HepG2 (cell line): Measurements from ENCODE around the gene SLC2A10. TPM values are rescaled to one million over a fixed set of nuclear protein-coding genes. Genes with fewer than 3 reads are reported as not detected.

Source experiments
- BORCS8-MEF2B ChIP-seq: sonication (generic); formaldehyde crosslinking; IDR thresholded peaks from 2 replicates; pipeline ENCODE4 v1.8.0; 2022; ENCODE audit warnings: mild to moderate bottlenecking, missing genetic modification reagents
- CREB1 ChIP-seq, 2 experiments: fragments of 450-650 bp in 1 of 2; IDR thresholded peaks; 2 replicates each; pipeline ENCODE4 v1.6.1; 2016 to 2017; ENCODE audit warnings: control low read depth in 1 of 2, mild to moderate bottlenecking in 1 of 2, missing compliant biosample characterization in 1 of 2, missing genetic modification characterization in 1 of 2
- GATA4 ChIP-seq: sonication (generic); IDR thresholded peaks from 2 replicates; pipeline ENCODE4 v1.6.1; 2016; ENCODE audit warnings: antibody characterized with exemption, low read depth, borderline replicate concordance
- HNRNPK ChIP-seq: fragments of 200-400 bp; formaldehyde crosslinking; IDR thresholded peaks from 2 replicates; pipeline ENCODE4 v1.6.1; 2018; ENCODE audit warnings: low read length, low read depth, moderate library complexity, mild to moderate bottlenecking; ENCODE audit not compliant: poor library complexity, severe bottlenecking
- JUNB ChIP-seq: sonication (generic); formaldehyde crosslinking; IDR thresholded peaks from 2 replicates; pipeline ENCODE4 v1.8.0; 2022; ENCODE audit warnings: missing genetic modification reagents, mild to moderate bottlenecking, borderline replicate concordance
- KMT2A ChIP-seq: sonication (generic); formaldehyde crosslinking; IDR thresholded peaks from 2 replicates; pipeline ENCODE4 v1.4.0; 2020; ENCODE audit warnings: missing genetic modification reagents
- MYNN ChIP-seq: sonication (generic); formaldehyde crosslinking; IDR thresholded peaks from 2 replicates; pipeline ENCODE4 v1.4.0; 2020; ENCODE audit warnings: mild to moderate bottlenecking, low read depth, missing genetic modification reagents
- NFIC ChIP-seq: IDR thresholded peaks from 2 replicates; pipeline ENCODE4 v1.6.1; 2012; ENCODE audit warnings: mild to moderate bottlenecking, low read length, inconsistent platforms
- NRL ChIP-seq: sonication (generic); formaldehyde crosslinking; IDR thresholded peaks from 2 replicates; pipeline ENCODE4 v1.5.0; 2020; ENCODE audit warnings: missing genetic modification reagents, mild to moderate bottlenecking, moderate library complexity, borderline replicate concordance
- PAF1 ChIP-seq: IDR thresholded peaks from 2 replicates; pipeline ENCODE4 v1.6.1; 2016; ENCODE audit warnings: missing genetic modification reagents, missing compliant biosample characterization
- PCBP2 ChIP-seq: fragments of 200-400 bp; formaldehyde crosslinking; optimal IDR thresholded peaks from 2 replicates; pipeline ENCODE3; 2018; ENCODE audit warnings: low read length, low read depth; ENCODE audit not compliant: poor library complexity, severe bottlenecking
- RFXANK ChIP-seq: IDR thresholded peaks from 2 replicates; pipeline ENCODE4 v1.6.1; 2016
- SALL1 ChIP-seq: sonication (generic); formaldehyde crosslinking; IDR thresholded peaks from 2 replicates; pipeline ENCODE4 v1.8.0; 2022; ENCODE audit warnings: mild to moderate bottlenecking, missing genetic modification reagents
- SP2 ChIP-seq: sonication (generic); formaldehyde crosslinking; IDR thresholded peaks from 2 replicates; pipeline ENCODE4 v1.5.1; 2020; ENCODE audit warnings: mild to moderate bottlenecking, missing genetic modification reagents
- SP5 ChIP-seq: IDR thresholded peaks from 2 replicates; pipeline ENCODE4 v1.6.1; 2016; ENCODE audit warnings: low read depth, borderline replicate concordance
- TFDP2 ChIP-seq: sonication (generic); formaldehyde crosslinking; IDR thresholded peaks from 2 replicates; pipeline ENCODE4 v1.4.0; 2020; ENCODE audit warnings: missing genetic modification reagents
- THAP11 ChIP-seq: IDR thresholded peaks from 2 replicates; pipeline ENCODE4 v1.6.1; 2016; ENCODE audit warnings: missing biosample characterization, missing genetic modification reagents
- UBTF ChIP-seq: sonication (generic); formaldehyde crosslinking; IDR thresholded peaks from 2 replicates; pipeline ENCODE4 v1.4.0; 2020; ENCODE audit warnings: mild to moderate bottlenecking, missing genetic modification reagents
- ZIK1 ChIP-seq: sonication (generic); formaldehyde crosslinking; IDR thresholded peaks from 2 replicates; pipeline ENCODE4 v1.5.0; 2020; ENCODE audit warnings: mild to moderate bottlenecking, low read depth, missing genetic modification reagents, borderline replicate concordance
- ZMYM4 ChIP-seq: sonication (generic); formaldehyde crosslinking; IDR thresholded peaks from 2 replicates; pipeline ENCODE4 v1.8.1; 2023; ENCODE audit warnings: mild to moderate bottlenecking, missing genetic modification reagents
- ZNF30 ChIP-seq: sonication (generic); formaldehyde crosslinking; IDR thresholded peaks from 2 replicates; pipeline ENCODE4 v1.5.0; 2020; ENCODE audit warnings: mild to moderate bottlenecking, missing genetic modification reagents
- ZNF329 ChIP-seq: sonication (generic); formaldehyde crosslinking; IDR thresholded peaks from 2 replicates; pipeline ENCODE4 v1.9.0; 2021; ENCODE audit warnings: low read depth, mild to moderate bottlenecking, missing genetic modification reagents
- ZNF543 ChIP-seq: sonication (generic); formaldehyde crosslinking; IDR thresholded peaks from 2 replicates; pipeline ENCODE4 v1.4.0; 2020; ENCODE audit warnings: mild to moderate bottlenecking, missing genetic modification reagents
- ZNF546 ChIP-seq: sonication (generic); formaldehyde crosslinking; conservative IDR thresholded peaks from 2 replicates; pipeline ENCODE4 v1.8.1; 2023; ENCODE audit warnings: mild to moderate bottlenecking, missing genetic modification reagents
- ZNF589 ChIP-seq: sonication (generic); formaldehyde crosslinking; conservative IDR thresholded peaks from 2 replicates; pipeline ENCODE4 v1.8.0; 2022; ENCODE audit warnings: mild to moderate bottlenecking, moderate library complexity, missing genetic modification reagents
- ZNF605 ChIP-seq: sonication (generic); formaldehyde crosslinking; IDR thresholded peaks from 2 replicates; pipeline ENCODE4 v1.8.0; 2022; ENCODE audit warnings: mild to moderate bottlenecking, missing genetic modification reagents
- ZNF850 ChIP-seq: sonication (generic); formaldehyde crosslinking; conservative IDR thresholded peaks from 2 replicates; pipeline ENCODE4 v1.9.0; 2021; ENCODE audit warnings: mild to moderate bottlenecking, missing genetic modification reagents
- polyA plus RNA-seq, 8 experiments: library from polyadenylated mRNA; depleted of rRNA in 3 of 8; stranded (reverse) in 7 of 8; unstranded in 1 of 8; fragments of >200 nt; fragmentation: Illumina TruSeq in 4 of 8; extraction: Trizol in 4 of 8; gene quantifications; 2 replicates each; pipeline versions ENCODE4 v1.2.1 to v1.2.3, GENCODE V29; 2011 to 2016; ENCODE audit warnings: low read depth in 4 of 8, missing spikeins in 1 of 8, mixed read lengths in 1 of 8; ENCODE audit not compliant: insufficient read depth in 1 of 8
- total RNA-seq, 5 experiments: library from RNA; depleted of rRNA; stranded (reverse); fragments of >200 nt; fragmentation: Illumina TruSeq; extraction: Trizol; gene quantifications; 2 replicates each; pipeline ENCODE4 v1.2.3, GENCODE V29; 2016; ENCODE audit warnings: low read depth in 1 of 5

SLC2A10 gene
- total and polyA plus RNA-seq, 2 of the 13 experiments (the other 11 are each of a cell fraction or from before 2014, with no cell fraction given) = 16.0 to 18.4 TPM

- TF ChIP-seq ZMYM4 (CRISPR knock-in tag) (peak; percentile 69), ZNF543 (CRISPR knock-in tag) (peak; percentile 66), UBTF (peak; percentile 98), ZNF30 (CRISPR knock-in tag) (peak; percentile 20; the same call in 1 of the 2 replicates), NRL (CRISPR knock-in tag) (peak; percentile 91; the same call in 1 of the 2 replicates), PAF1 (CRISPR knock-in tag) (no peak), SP2 (CRISPR knock-in tag) (peak; percentile 62), ZNF850 (CRISPR knock-in tag) (0 out of 2 replicates have a peak, but pooled peaks have one; percentile 52), NFIC (no peak), ZNF329 (CRISPR knock-in tag) (0 out of 2 replicates have a peak, but pooled peaks have one; percentile 63), CREB1 (IDR thresholded peaks at IDR 0.05) (no peak), CREB1 (CRISPR knock-in tag; IDR thresholded peaks at IDR 0.05) (no peak), GATA4 (peak; percentile 44), ZIK1 (CRISPR knock-in tag) (peak; percentile 50; the same call in 1 of the 2 replicates), TFDP2 (CRISPR knock-in tag) (peak; percentile 90), RFXANK (CRISPR knock-in tag) (0 out of 2 replicates have a peak, but pooled peaks have one; percentile 65), MYNN (CRISPR knock-in tag) (no peak), BORCS8-MEF2B (CRISPR knock-in tag) (peak; percentile 82; the same call in 1 of the 2 replicates), PCBP2 (no peak), ZNF589 (CRISPR knock-in tag) (peak; percentile 88), JUNB (CRISPR knock-in tag) (0 out of 2 replicates have a peak, but pooled peaks have one; percentile 43), ZNF605 (peak; percentile 26; the same call in 1 of the 2 replicates), SALL1 (no peak; the same call in 1 of the 2 replicates), KMT2A (CRISPR knock-in tag) (peak; percentile 84), SP5 (peak; percentile 76; the same call in 1 of the 2 replicates), HNRNPK (peak; percentile 74), THAP11 (CRISPR knock-in tag) (peak; percentile 57; the same call in 1 of the 2 replicates), ZNF546 (CRISPR knock-in tag) (peak; percentile 62)
Measured at GRCh38 chr20:46709459-46710152, at the start of gene SLC2A10 (continued).
